ENCODE results near the gene ARL2BP. TPM values are rescaled to one million over a fixed set of nuclear protein-coding genes. Genes with fewer than 3 reads are reported as not detected.

Gene ARL2BP
- total and polyA plus RNA-seq, 9 of the 15 experiments (the other 6 are each of a cell fraction or from before 2014, with no cell fraction given): 16.7 to 41.8 (median 27.2) TPM

GRCh38 chr16:57278494-57278893, 33.4 kb downstream of the ARL2BP start (continued):
- TF ChIP-seq MGA (IDR thresholded peaks at IDR 0.05) (no peak), ZNF699 (CRISPR knock-in tag; IDR thresholded peaks at IDR 0.05; ENCODE audit: insufficient replicate concordance) (no peak), ATF7 (IDR thresholded peaks at IDR 0.05) (no peak), TCF7 (IDR thresholded peaks at IDR 0.05; ENCODE audit: borderline replicate concordance) (no peak), PRDM10 (IDR thresholded peaks at IDR 0.05; ENCODE audit: partially characterized antibody) (no peak), PURB (CRISPR knock-in tag; IDR thresholded peaks at IDR 0.05; ENCODE audit: low read depth) (no peak), ZNF785 (CRISPR knock-in tag; IDR thresholded peaks at IDR 0.05) (no peak), HMBOX1 (IDR thresholded peaks at IDR 0.05) (no peak)

Data from K562 (cell line).